Spleen (tissue), 11 donors: ENCODE results near the gene COA1. TPM values are rescaled to one million over a fixed set of nuclear protein-coding genes. Genes with fewer than 3 reads are reported as not detected.

Source experiments
- DNase-seq: peaks from one replicate; pipeline ENCODE4 v3.0.0-alpha.2; 2020
- H3K27ac ChIP-seq, 8 donors: fragments of 200-600 bp; sonication (generic) in 7 of 8; 1 replicate in 4 of 8; 2 replicates in 4 of 8; pipeline versions ENCODE4 v1.5.0 to v1.8.0; 2016 to 2021; ENCODE audit warnings: inconsistent platforms in 4 of 8, mild to moderate bottlenecking in 4 of 8, moderate library complexity in 1 of 8
- H3K27me3 ChIP-seq, 7 donors: fragments of 200-600 bp; sonication (generic) in 6 of 7; replicated peaks in 1 of 7; 1 replicate in 4 of 7; 2 replicates in 3 of 7; pipeline versions ENCODE4 v1.5.0 to v1.8.0; 2016 to 2021; ENCODE audit warnings: inconsistent platforms in 3 of 7, mild to moderate bottlenecking in 1 of 7
- H3K36me3 ChIP-seq, 6 donors: fragments of 200-600 bp; sonication (generic) in 5 of 6; 1 replicate in 4 of 6; 2 replicates in 2 of 6; pipeline versions ENCODE4 v1.5.0 to v1.8.0; 2016 to 2021; ENCODE audit warnings: inconsistent platforms in 2 of 6
- H3K4me1 ChIP-seq, 6 donors: fragments of 200-600 bp; sonication (generic) in 5 of 6; 1 replicate in 3 of 6; 2 replicates in 3 of 6; pipeline versions ENCODE4 v1.5.0 to v1.8.0; 2016 to 2021; ENCODE audit warnings: inconsistent platforms in 3 of 6
- H3K4me3 ChIP-seq, 8 donors: fragments of 200-600 bp; sonication (generic) in 7 of 8; 1 replicate in 4 of 8; 2 replicates in 4 of 8; pipeline versions ENCODE4 v1.5.0 to v1.8.0; 2016 to 2021; ENCODE audit warnings: inconsistent platforms in 4 of 8, mild to moderate bottlenecking in 4 of 8, moderate library complexity in 2 of 8
- H3K9me3 ChIP-seq, 8 donors: fragments of 200-600 bp; sonication (generic) in 7 of 8; 1 replicate in 4 of 8; 2 replicates in 4 of 8; pipeline versions ENCODE4 v1.5.0 to v1.8.0; 2016 to 2021; ENCODE audit warnings: inconsistent platforms in 4 of 8
- POLR2A ChIP-seq, 3 donors: fragments of 450-650 bp; IDR thresholded peaks; one replicate each; pipeline ENCODE4 v1.5.1; 2017; ENCODE audit warnings: antibody characterized with exemption in 3 of 3, mild to moderate bottlenecking in 1 of 3
- POLR2AphosphoS5 ChIP-seq, 3 donors: sonication (generic); formaldehyde crosslinking; IDR thresholded peaks; one replicate each; pipeline ENCODE4 v1.5.1; 2017; ENCODE audit warnings: antibody characterized with exemption in 3 of 3
- WGBS, 5 donors: extraction: QIAGEN DNeasy Blood & Tissue Kit in 3 of 5; methylation state at CpG; one replicate each; pipeline versions ENCODE4 v1.1.5 to v1.1.7; 2013 to 2018; 5-methylcytosine and 5-hydroxymethylcytosine counted together
- intact Hi-C: fragments of 100-400 bp; cut with DNase I; formaldehyde crosslinking; loops from one replicate; pipeline ENCODE4 v1.15.0; 2023; ENCODE audit warnings: low total_unique reads
- polyA plus RNA-seq, 3 donors: library from polyadenylated mRNA; stranded (reverse); fragments of 200-250 nt; gene quantifications; one replicate each; pipeline ENCODE4 v1.2.1, GENCODE V29; 2013
- total RNA-seq, 7 donors: library from RNA; depleted of rRNA in 3 of 7; stranded (reverse); fragments of >200 nt in 3 of 7; fragmentation: NEBNext Ultra II Directional in 4 of 7; extraction: Animal tissue kit (Norgen Biotek cat#: 25700) in 4 of 7; gene quantifications; one replicate each; pipeline versions ENCODE4 v1.1.0 to v1.2.1, GENCODE V29; 2016 to 2021
- TF ChIP-seq, protein P1 (sequence below), 11 experiments: fragments of 200-600 bp in 7 of 11; fragments of 450-650 bp in 4 of 11; sonication (generic) in 4 of 11; IDR thresholded peaks in 8 of 11; conservative IDR thresholded peaks in 3 of 11; 1 replicate in 7 of 11; 2 replicates in 4 of 11; pipeline versions ENCODE4 v1.4.0 to v1.8.0; 2016 to 2021; ENCODE audit warnings: antibody characterized with exemption in 11 of 11, inconsistent platforms in 4 of 11, mild to moderate bottlenecking in 1 of 11
- donor health status: healthy with polysubstance abuse.
- donor health status: DM: no; HTN: no; CAD: no; lungs with moderate emphysema.
- donor health status: DM: no; HTN: no; CAD: no.
- donor health status: Bipolar disorder and iron deficiency.
- donor health status: healthy.
- donor health status: DM: no; HTN: no; CAD: no.
- donor health status: DM: yes; HTN: yes; CAD: no.

The COA1 gene
- total and polyA plus RNA-seq, 10 donors: 48.3 to 102 (median 67.2) TPM

DNA sequence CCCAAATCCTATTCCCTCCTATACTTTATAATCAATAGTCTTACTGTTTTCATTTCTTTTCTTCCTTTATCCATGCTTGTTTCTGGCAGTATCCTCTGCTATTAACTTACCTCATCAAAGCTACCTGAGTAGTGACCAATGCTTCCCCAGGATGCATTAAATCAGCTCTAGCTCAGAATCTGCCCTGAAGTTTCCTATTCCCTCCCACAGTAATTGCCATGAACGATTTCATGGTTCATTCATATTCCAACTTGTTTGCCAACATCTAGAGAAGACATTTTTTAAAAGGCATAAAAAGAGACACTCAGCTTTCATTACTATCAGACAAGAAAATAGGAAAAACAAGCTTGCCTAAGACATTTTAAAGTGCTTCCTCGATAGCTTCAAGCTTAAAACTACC, 42.3 kb downstream of the COA1 start:
- H3K27me3 ChIP-seq: no peaks in the 10 kb centered on the region
- peaks cover 0 to 52% (median 8%) of the 10 kb centered on the region in 6 donors for H3K4me1 ChIP-seq
- 82 to 92% (median 90%) methylated on average over 2 of the region's 2 CpGs for WGBS, 5 donors
- intact Hi-C loops: no loop called here
- no peak overlapping the region for H3K27ac ChIP-seq
- no peak for DNase-seq
- H3K36me3 ChIP-seq: no peaks in the 10 kb centered on the region
- no peak overlapping the region for H3K4me3 ChIP-seq
- H3K9me3 ChIP-seq: peaks cover 0 to 7% (median 0%) of the 10 kb centered on the region in 8 donors
- TF ChIP-seq, protein P1, sequence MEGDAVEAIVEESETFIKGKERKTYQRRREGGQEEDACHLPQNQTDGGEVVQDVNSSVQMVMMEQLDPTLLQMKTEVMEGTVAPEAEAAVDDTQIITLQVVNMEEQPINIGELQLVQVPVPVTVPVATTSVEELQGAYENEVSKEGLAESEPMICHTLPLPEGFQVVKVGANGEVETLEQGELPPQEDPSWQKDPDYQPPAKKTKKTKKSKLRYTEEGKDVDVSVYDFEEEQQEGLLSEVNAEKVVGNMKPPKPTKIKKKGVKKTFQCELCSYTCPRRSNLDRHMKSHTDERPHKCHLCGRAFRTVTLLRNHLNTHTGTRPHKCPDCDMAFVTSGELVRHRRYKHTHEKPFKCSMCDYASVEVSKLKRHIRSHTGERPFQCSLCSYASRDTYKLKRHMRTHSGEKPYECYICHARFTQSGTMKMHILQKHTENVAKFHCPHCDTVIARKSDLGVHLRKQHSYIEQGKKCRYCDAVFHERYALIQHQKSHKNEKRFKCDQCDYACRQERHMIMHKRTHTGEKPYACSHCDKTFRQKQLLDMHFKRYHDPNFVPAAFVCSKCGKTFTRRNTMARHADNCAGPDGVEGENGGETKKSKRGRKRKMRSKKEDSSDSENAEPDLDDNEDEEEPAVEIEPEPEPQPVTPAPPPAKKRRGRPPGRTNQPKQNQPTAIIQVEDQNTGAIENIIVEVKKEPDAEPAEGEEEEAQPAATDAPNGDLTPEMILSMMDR (IDR thresholded peaks at IDR 0.05 in 8 of 11, conservative IDR thresholded peaks at IDR 0.05 in 3 of 11): no peak
- TF ChIP-seq POLR2AphosphoS5 (IDR thresholded peaks at IDR 0.05): no peak
- no peak for TF ChIP-seq POLR2A (IDR thresholded peaks at IDR 0.05)

- Histone ChIP-seq H3K9me3 (no peaks in the 10 kb centered on the region), H3K27ac (peak overlapping the region in 1 of 8 donors; percentile 68), H3K36me3 (no peaks in the 10 kb centered on the region), H3K27me3 (no peaks in the 10 kb centered on the region), H3K4me3 (no peak overlapping the region), H3K4me1 (peaks cover 10 to 78% (median 23%) of the 10 kb centered on the region in 6 donors)
- no peak for DNase-seq
- intact Hi-C loops: no loop called here
- TF ChIP-seq POLR2AphosphoS5 (IDR thresholded peaks at IDR 0.05): no peak
- WGBS, 5 donors: 93 to 100% (median 98%) methylated on average over 3 of the region's 3 CpGs
Measured at GRCh38 chr7:43680736-43681135, 48.6 kb downstream of the COA1 start.

- no peak for DNase-seq
- Histone ChIP-seq H3K9me3 (peaks cover 0 to 5% (median 0%) of the 10 kb centered on the region in 8 donors), H3K27ac (peak overlapping the region in 7 of 8 donors; percentile 2 to 68 (median 28))
Measured at GRCh38 chr7:43679210-43680068, 49.9 kb downstream of the COA1 start.

DNA sequence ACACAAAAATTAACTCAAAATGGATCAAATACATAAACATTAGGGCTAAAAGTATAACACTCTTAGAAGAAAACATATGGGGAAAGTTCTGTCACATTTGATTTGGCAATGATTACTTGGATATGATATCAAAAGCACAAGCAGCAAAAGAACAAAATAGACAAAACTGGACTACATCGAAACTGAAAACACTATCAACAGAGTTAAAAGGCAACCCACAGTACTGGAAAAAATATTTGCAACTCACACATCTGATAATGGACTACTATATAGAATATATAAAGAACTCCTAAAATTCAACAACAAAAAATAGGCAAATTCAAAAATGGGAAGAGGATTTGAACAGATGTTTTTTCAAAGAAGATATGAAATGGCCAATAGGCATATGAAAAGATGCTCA, 51.0 kb downstream of the COA1 start:
- TF ChIP-seq POLR2AphosphoS5 (IDR thresholded peaks at IDR 0.05) (no peak), POLR2A (IDR thresholded peaks at IDR 0.05) (no peak)
- TF ChIP-seq, protein P1 (IDR thresholded peaks at IDR 0.05 in 8 of 11, conservative IDR thresholded peaks at IDR 0.05 in 3 of 11): no peak
- Histone ChIP-seq H3K27ac (peak overlapping the region in 1 of 8 donors; percentile 68), H3K36me3 (no peaks in the 10 kb centered on the region), H3K4me1 (peaks cover 20 to 79% (median 30%) of the 10 kb centered on the region in 6 donors), H3K27me3 (no peaks in the 10 kb centered on the region), H3K9me3 (peaks cover 0 to 13% (median 3%) of the 10 kb centered on the region in 8 donors), H3K4me3 (no peak overlapping the region)
- no peak for DNase-seq
- intact Hi-C loops: no loop called here
- WGBS, 5 donors: 73 to 85% (median 83%) methylated on average over 1 of the region's 1 CpG

More at GRCh38 chr7:43679210-43680068, 49.9 kb downstream of the COA1 start:
- Histone ChIP-seq H3K4me3 (no peak overlapping the region), H3K27me3 (no peaks in the 10 kb centered on the region), H3K4me1 (peaks cover 11 to 78% (median 26%) of the 10 kb centered on the region in 6 donors), H3K36me3 (no peaks in the 10 kb centered on the region)
- intact Hi-C loops: no loop called here
- TF ChIP-seq POLR2AphosphoS5 (IDR thresholded peaks at IDR 0.05) (no peak), POLR2A (IDR thresholded peaks at IDR 0.05) (no peak)
- TF ChIP-seq, protein P1 (IDR thresholded peaks at IDR 0.05 in 8 of 11, conservative IDR thresholded peaks at IDR 0.05 in 3 of 11): no peak
- WGBS, 5 donors: 69 to 91% (median 88%) methylated on average over 4 of the region's 4 CpGs
